Activated T-cell treated with anti-CD3 and anti-CD28 coated beads, Interleukin-2, amount 50 U/mL, for 4 hours (primary cell): ENCODE data around the gene OCLN. TPM values are rescaled to one million over a fixed set of nuclear protein-coding genes. Genes with fewer than 3 reads are reported as not detected.
"Not testable (repeated sequence)": the region's sequence is repeated elsewhere in the genome, so short reads cannot be mapped to it uniquely, and the experiment has no call there.

ENCODE experiments used
- ATAC-seq, 2 donors: fragments of 200-7000 bp; cut with Tn5 transposase; one replicate each; pipeline ENCODE4 v1.10.0; 2021
- DNase-seq: peaks from one replicate; pipeline ENCODE4 v3.0.0-alpha.2; 2020
- H3K27me3 Mint-ChIP-seq: one replicate; pipeline ENCODE4 v1.8.0; 2021; ENCODE audit warnings: low read depth, mixed read lengths
- H3K36me3 Mint-ChIP-seq: one replicate; pipeline ENCODE4 v1.8.0; 2022; ENCODE audit warnings: mixed read lengths; ENCODE audit not compliant: insufficient read depth
- H3K4me1 Mint-ChIP-seq: one replicate; pipeline ENCODE4 v1.8.0; 2021; ENCODE audit warnings: low read depth, mixed read lengths
- H3K4me3 Mint-ChIP-seq: one replicate; pipeline ENCODE4 v1.8.0; 2021; ENCODE audit warnings: mild to moderate bottlenecking, moderate library complexity, mixed read lengths
- H3K9me3 Mint-ChIP-seq: one replicate; pipeline ENCODE4 v1.8.0; 2021; ENCODE audit warnings: mixed read lengths
- total RNA-seq, 3 donors: library from RNA; stranded (reverse); gene quantifications; one replicate each; pipeline ENCODE4 v1.2.1, GENCODE V29; 2021

OCLN gene, protein sequence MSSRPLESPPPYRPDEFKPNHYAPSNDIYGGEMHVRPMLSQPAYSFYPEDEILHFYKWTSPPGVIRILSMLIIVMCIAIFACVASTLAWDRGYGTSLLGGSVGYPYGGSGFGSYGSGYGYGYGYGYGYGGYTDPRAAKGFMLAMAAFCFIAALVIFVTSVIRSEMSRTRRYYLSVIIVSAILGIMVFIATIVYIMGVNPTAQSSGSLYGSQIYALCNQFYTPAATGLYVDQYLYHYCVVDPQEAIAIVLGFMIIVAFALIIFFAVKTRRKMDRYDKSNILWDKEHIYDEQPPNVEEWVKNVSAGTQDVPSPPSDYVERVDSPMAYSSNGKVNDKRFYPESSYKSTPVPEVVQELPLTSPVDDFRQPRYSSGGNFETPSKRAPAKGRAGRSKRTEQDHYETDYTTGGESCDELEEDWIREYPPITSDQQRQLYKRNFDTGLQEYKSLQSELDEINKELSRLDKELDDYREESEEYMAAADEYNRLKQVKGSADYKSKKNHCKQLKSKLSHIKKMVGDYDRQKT
- 1 to 10 TPM in 1 of 3 donors, under 1 TPM in 2; 0.08 to 1.4 (median 0.90) TPM for total RNA-seq

DNA sequence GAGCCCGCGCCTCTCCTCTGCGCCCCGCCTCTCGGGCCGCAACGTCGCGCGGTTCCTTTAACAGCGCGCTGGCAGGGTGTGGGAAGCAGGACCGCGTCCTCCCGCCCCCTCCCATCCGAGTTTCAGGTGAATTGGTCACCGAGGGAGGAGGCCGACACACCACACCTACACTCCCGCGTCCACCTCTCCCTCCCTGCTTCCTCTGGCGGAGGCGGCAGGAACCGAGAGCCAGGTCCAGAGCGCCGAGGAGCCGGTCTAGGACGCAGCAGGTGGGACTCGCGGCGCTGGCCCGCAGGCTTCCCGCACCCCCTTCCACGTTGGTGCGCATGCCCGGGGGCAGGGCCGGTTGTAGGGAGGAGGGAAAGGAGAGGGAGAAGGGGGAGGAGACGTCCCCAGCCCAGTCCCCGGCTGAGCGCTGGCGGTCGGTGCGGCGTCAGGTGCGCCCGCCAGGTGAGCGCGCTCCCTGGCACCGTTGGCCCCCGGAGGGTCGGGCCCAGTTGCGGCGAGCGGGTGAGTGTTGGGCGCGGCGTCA lies at the start of gene OCLN:
TSS of gene OCLN (plus strand) at position 400 of the 532 bp plus-strand sequence. CDS start 11,455 bp downstream, outside the sequence.
- peak; percentile 64 to 74 for ATAC-seq
- Mint-ChIP-seq H3K27me3 (peaks cover 53% of the 10 kb centered on the region), H3K4me3 (peak within 1 kb of the TSS; percentile 70), H3K36me3 (no peaks in the 10 kb centered on the region), H3K4me1 (peaks cover 11% of the 10 kb centered on the region), H3K9me3 (no peaks in the 10 kb centered on the region)
- no peak for DNase-seq

DNA sequence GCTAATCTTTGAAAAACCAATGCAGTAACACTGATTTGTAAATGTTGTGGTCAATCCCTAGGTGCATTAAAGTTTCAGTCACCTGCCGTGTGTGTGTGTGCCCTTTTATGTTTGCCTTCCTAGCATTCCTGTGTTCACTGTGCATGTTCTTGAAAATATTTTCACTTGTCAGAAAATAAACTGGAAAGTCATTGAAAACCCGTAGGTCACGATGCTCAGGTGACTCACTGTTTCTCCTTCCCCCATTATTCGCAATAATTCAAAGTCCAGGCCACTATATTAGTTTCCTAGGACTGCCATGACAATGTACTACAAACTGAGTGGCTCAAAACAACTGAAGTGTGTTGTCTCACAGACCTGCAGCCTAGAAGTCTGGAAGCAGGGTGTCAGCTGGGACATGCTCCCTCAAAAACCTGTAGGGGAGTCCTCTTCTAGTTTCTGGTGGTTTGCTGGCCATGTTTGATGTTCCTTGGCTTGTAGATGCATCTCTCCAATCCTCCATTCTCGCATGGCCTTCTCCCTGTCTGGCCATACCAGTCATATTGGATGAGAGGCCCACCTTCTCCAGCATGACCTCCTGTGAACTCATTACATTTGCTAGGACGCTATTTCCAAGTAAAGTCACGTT lies 48.3 kb upstream of the OCLN start:
- no peaks in the 10 kb centered on the region for H3K4me1 Mint-ChIP-seq
- H3K36me3 Mint-ChIP-seq: no peaks in the 10 kb centered on the region
- no peaks in the 10 kb centered on the region for H3K27me3 Mint-ChIP-seq
- no peaks in the 10 kb centered on the region for H3K9me3 Mint-ChIP-seq
- ATAC-seq (no peak), DNase-seq (no peak)
- H3K4me3 Mint-ChIP-seq: no peak overlapping the region

GRCh38 chr5:69449511-69449910 lies 43.1 kb upstream of the OCLN start:
- no peaks in the 10 kb centered on the region for H3K4me1 Mint-ChIP-seq
- no peak overlapping the region for H3K4me3 Mint-ChIP-seq
- H3K36me3 Mint-ChIP-seq: no peaks in the 10 kb centered on the region
- peaks cover 3% of the 10 kb centered on the region for H3K27me3 Mint-ChIP-seq
- ATAC-seq (no peak), DNase-seq (no peak)
- H3K9me3 Mint-ChIP-seq: no peaks in the 10 kb centered on the region

GRCh38 chr5:69450116-69450515 lies 42.5 kb upstream of the OCLN start:
- no peak overlapping the region for H3K4me3 Mint-ChIP-seq
- H3K27me3 Mint-ChIP-seq: peaks cover 8% of the 10 kb centered on the region
- no peak for ATAC-seq
- H3K36me3 Mint-ChIP-seq: no peaks in the 10 kb centered on the region
- no peaks in the 10 kb centered on the region for H3K4me1 Mint-ChIP-seq
- H3K9me3 Mint-ChIP-seq: no peaks in the 10 kb centered on the region
- DNase-seq: no peak

DNA sequence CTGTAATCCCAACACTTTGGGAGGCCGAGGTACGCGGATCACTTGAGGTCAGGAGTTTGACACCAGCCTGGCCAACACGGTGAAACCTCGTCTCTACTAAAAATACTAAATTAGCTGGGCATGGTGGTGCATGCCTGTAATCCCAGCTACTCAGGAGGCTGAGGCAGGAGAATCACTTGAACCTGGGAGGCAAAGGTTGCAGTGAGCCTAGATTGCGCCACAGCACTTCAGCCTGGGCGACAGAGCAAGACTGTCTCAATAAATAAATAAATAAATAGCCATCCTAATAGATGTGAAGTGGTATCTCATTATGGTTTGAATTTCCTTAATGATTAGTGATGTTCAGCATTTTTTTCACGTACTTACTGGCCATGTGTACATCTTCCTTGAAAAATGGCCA lies 42.1 kb upstream of the OCLN start:
- H3K36me3 Mint-ChIP-seq, H3K27me3 Mint-ChIP-seq, DNase-seq, H3K4me1 Mint-ChIP-seq, H3K9me3 Mint-ChIP-seq, ATAC-seq, H3K4me3 Mint-ChIP-seq: not testable (repeated sequence)

GRCh38 chr5:69451941-69452647 lies 40.5 kb upstream of the OCLN start:
- ATAC-seq: no peak
- DNase-seq: no peak
- no peaks in the 10 kb centered on the region for H3K9me3 Mint-ChIP-seq
- no peaks in the 10 kb centered on the region for H3K36me3 Mint-ChIP-seq
- peaks cover 8% of the 10 kb centered on the region for H3K27me3 Mint-ChIP-seq
- no peaks in the 10 kb centered on the region for H3K4me1 Mint-ChIP-seq
- no peak overlapping the region for H3K4me3 Mint-ChIP-seq

- not testable (repeated sequence) for DNase-seq, H3K36me3 Mint-ChIP-seq, H3K27me3 Mint-ChIP-seq, H3K9me3 Mint-ChIP-seq, ATAC-seq, H3K4me1 Mint-ChIP-seq, H3K4me3 Mint-ChIP-seq
Observed at GRCh38 chr5:69453487-69453886, 39.1 kb upstream of the OCLN start.

DNA sequence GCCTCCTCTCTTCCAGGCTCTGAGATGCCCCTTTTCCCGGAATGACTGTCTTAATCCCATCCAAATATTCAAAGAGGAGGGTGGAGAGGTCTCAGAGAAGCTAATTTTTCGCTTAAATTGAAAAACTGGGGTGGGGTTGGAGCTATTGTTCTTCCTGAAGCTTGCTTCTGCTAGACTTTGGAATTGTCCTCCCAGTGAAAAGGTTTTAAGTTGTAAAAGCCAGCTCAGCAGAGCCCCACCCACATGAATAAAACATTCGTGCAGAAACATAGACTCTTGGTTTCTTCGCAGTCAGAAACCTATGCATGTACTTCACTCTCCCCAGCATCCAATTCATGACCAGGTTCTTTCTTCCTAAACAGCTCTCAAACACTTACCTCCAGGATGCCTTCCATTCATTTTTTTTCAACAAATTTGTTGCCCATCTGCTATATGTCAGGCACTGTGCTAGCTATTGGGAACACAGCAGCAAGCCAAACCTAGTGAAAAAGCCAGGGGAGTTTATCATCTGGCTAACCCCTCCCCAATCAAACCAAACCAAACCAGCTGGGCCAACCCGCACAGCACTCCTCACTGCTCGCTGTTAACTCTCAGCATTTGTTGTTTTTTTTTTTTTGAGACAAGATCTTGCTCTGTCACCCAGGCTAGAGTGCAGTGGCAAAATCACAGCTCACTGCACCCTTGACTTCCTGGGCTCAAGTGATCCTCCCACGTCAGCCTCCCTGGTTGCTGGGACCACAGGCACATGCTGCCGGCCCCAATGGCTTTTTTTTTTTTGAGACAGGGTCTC lies 37.9 kb upstream of the OCLN start:
- no peak for DNase-seq
- Mint-ChIP-seq H3K27me3 (peaks cover 8% of the 10 kb centered on the region), H3K4me3 (no peak overlapping the region), H3K9me3 (no peaks in the 10 kb centered on the region), H3K36me3 (no peaks in the 10 kb centered on the region), H3K4me1 (no peaks in the 10 kb centered on the region)
- ATAC-seq: no peak

DNA sequence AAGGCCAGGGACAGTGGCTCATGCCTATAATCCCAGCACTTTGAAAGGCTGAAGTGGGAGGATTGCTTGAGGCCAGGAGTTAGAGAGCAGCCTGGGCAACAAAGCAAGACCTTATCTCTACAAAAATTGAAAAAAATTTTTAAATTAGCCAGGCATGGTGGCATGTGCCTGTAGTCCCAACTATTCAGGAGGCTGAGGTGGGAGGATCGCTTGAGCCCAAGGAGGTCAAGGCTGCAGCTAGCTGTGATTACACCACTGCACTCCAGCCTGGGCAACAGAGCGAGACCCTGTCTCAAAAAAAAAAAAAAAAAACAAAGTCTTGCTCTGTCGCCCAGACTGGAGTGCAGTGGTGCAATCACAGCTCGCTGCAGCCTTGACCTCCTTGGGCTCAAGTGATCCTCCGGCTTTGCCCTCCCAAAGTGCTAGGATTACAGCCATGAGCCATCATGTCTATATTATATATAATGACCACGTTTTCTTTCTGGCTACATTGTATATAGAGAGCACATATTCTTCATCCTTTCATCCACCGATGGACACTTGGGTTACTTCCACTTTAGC lies 37.1 kb upstream of the OCLN start:
- not testable (repeated sequence) for H3K36me3 Mint-ChIP-seq, ATAC-seq, H3K4me1 Mint-ChIP-seq, H3K9me3 Mint-ChIP-seq, DNase-seq, H3K4me3 Mint-ChIP-seq, H3K27me3 Mint-ChIP-seq

GRCh38 chr5:69462170-69462569 lies 30.4 kb upstream of the OCLN start:
- Mint-ChIP-seq H3K4me1 (no peaks in the 10 kb centered on the region), H3K4me3 (no peak overlapping the region), H3K36me3 (no peaks in the 10 kb centered on the region), H3K9me3 (no peaks in the 10 kb centered on the region), H3K27me3 (no peaks in the 10 kb centered on the region)
- no peak for DNase-seq
- ATAC-seq: no peak

DNA sequence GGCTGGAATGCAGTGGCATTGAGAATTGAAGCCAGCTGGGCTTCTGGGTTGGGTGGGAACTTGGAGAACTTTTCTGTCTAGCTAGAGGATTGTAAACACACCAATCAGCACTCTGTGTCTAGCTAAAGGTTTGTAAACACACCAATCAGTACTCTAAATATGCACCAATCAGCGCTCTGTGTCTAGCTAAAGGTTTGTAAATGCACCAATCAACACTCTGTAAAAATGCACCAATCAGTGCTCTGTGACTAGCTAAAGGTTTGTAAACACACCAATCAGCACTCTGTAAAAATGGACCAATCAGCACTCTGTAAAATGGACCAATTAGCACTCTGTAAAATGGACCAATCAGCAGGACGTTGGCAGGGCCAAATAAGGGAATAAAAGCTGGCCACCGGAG lies 26.2 kb upstream of the OCLN start:
- H3K4me3 Mint-ChIP-seq, DNase-seq, ATAC-seq: not testable (repeated sequence)

GRCh38 chr5:69467442-69468225 lies 25.0 kb upstream of the OCLN start:
- Mint-ChIP-seq H3K36me3 (no peaks in the 10 kb centered on the region), H3K27me3 (no peaks in the 10 kb centered on the region), H3K4me1 (no peaks in the 10 kb centered on the region), H3K9me3 (no peaks in the 10 kb centered on the region), H3K4me3 (no peak overlapping the region)
- ATAC-seq (no peak), DNase-seq (no peak)

More for the DNA sequence above, 26.2 kb upstream of the OCLN start:
- not testable (repeated sequence) for H3K27me3 Mint-ChIP-seq, H3K36me3 Mint-ChIP-seq, H3K4me1 Mint-ChIP-seq, H3K9me3 Mint-ChIP-seq

- no peaks in the 10 kb centered on the region for H3K4me1 Mint-ChIP-seq
- ATAC-seq: no peak
- H3K27me3 Mint-ChIP-seq: no peaks in the 10 kb centered on the region
- DNase-seq: no peak
- no peaks in the 10 kb centered on the region for H3K36me3 Mint-ChIP-seq
- H3K4me3 Mint-ChIP-seq: no peak overlapping the region
- no peaks in the 10 kb centered on the region for H3K9me3 Mint-ChIP-seq
Observed at GRCh38 chr5:69468631-69469030, 24.0 kb upstream of the OCLN start.
